GM12874 (cell line): ENCODE data around the gene MAL.

Experiments used
- TF ChIP-seq, protein P1 (sequence below): IDR thresholded peaks from 2 replicates; pipeline ENCODE4 v1.5.1; 2011; ENCODE audit warnings: low read depth, mild to moderate bottlenecking, control low read depth, low read length, moderate library complexity; ENCODE audit not compliant: insufficient read depth

Gene MAL

DNA sequence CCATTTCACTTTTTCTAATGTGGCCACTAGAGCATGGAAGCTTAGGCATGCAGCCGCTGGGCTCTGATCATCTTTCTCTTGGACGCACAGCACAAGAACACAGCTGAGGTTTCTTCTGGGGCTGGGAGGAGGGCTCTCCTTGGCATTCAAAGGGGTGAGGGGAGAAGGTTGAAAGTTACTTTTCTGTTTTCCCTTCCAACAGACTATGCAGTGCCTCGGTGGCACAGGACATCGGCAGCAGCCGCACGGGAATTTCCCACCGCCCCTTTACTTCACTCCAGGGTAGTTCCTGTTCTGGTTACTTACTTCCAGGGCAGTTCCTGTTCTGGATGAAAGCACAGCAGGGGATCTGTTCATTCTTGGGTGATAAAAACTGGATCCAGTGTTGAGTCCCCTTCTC is 18.9 kb upstream of the MAL start:
- TF ChIP-seq, protein P1, sequence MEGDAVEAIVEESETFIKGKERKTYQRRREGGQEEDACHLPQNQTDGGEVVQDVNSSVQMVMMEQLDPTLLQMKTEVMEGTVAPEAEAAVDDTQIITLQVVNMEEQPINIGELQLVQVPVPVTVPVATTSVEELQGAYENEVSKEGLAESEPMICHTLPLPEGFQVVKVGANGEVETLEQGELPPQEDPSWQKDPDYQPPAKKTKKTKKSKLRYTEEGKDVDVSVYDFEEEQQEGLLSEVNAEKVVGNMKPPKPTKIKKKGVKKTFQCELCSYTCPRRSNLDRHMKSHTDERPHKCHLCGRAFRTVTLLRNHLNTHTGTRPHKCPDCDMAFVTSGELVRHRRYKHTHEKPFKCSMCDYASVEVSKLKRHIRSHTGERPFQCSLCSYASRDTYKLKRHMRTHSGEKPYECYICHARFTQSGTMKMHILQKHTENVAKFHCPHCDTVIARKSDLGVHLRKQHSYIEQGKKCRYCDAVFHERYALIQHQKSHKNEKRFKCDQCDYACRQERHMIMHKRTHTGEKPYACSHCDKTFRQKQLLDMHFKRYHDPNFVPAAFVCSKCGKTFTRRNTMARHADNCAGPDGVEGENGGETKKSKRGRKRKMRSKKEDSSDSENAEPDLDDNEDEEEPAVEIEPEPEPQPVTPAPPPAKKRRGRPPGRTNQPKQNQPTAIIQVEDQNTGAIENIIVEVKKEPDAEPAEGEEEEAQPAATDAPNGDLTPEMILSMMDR = no peak

DNA sequence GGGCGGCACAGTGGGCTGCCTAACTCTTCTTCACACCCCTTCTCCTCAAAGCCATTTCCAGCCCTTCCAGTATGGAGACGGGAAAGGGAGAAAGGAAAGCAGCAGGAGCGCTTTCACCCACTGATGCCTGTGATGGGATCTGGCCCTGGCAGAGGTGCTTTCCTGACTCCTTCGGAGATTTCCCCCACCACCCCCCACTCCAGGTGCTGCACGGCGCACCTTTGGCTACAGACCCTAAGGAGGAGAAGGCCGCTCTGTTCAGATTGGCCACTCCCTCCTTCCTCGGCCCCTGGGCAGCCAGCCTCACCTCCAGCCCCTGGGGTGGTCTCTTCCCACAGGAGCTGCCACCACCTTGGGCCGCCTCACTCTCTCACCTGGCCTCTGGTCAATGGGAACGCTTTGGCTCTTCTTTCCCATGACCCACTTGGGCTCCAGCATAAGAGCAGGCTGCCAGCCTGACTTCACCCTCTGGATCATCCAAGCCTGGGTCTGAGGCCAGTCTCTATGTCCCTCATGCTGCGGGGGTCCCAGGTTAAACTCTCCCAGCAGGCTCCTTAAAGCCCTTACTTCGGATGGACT is 18.4 kb upstream of the MAL start:
- TF ChIP-seq, protein P1 = no peak

DNA sequence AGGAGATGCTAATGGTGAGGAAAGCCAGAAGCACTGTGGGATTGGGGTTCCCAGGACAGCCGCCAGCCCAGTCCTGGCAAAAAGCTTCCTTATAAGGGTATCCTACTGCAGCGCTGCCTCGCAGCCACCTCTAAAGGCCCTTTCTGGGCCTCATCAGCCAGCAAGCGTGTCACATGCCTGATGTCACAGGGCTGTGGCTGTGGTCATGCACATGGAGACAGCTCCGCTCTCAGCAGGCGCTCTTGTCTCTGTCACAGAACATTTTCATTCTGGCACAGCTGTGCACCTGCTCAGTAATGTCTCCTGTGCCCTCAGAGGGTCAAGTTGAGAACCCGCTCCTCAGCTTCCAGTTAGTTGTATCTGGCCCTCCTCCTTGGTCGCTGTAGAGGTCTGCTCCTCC is 17.7 kb upstream of the MAL start:
- TF ChIP-seq, protein P1 = no peak

DNA sequence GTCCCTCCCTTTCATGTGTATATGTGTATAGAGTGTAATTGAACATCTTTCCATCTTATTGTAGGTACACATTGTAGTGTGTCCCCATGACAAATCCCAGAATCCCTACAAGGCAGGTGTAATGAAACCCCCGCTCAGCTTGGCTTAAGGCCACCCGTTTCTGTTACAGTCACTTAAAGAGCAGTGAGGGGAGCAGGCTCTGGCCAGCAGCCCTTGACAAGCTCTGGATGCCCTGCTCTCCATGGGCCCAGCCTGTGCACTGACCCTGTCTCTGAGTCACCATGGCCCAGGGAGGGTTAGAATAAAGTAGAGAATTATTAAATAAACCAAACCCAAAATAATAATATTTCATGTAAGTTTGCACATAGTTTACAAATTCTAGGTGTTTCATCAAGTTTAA is 17.2 kb upstream of the MAL start:
- TF ChIP-seq, protein P1 = no peak

DNA sequence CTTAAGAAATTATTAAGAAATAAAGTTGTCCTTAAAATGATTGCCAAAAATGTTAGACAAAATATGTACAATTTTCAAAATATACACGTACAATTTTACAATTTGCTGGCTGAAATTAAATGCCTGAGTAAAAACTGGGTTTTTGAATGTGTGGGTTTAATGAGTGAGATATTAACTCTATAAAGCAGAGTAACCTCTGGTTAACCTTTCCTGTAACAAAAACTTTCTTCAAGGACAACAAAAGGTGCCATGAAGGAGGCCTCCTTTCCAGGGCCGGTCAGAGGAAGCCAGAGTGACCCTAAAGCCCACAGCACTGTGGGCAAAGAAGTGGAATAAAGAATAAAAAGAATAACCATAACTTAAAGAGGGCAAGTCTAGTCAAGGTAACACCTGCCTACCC is 16.5 kb upstream of the MAL start:
- TF ChIP-seq, protein P1 = no peak

DNA sequence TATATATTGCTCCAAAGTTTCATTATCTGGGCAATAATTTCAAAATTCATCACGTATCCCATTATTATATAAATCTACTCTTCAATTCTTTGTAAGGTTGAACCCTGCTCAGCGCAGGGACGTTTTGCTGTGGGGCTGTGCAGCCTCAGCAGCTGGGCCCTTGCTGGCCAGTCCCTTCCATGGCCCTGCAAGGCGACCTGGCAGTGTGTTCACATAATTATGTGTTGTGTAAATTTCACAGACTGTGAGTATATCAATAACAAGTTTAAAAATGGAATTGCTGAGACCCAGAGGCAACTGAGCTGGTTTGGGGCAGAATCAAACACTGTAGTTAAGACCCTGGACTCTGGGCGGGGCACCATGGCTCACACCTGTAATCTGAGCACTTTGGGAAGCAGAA is 16.1 kb upstream of the MAL start:
- TF ChIP-seq, protein P1 = no peak

DNA sequence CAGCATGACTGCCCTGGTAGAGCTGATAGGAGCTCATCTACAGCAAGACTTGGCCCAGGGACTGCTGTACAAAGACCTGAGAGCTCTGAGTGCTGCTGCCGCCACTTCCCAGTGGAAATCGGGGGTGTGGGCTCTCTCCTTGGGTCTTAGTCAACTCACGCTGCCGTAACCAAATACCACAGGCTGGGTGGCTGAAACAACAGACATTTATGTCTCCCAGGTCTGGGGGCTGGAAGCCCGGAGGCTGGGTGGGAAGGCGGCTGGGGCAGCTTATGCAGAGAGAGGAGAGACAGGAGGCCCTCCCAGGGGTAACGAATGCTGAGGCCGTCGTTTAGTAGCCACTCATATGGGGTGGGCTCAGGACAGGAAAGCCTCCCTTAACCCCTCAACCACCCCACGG is 15.4 kb upstream of the MAL start:
- TF ChIP-seq, protein P1 = no peak
